OCI-LY3 (cell line): ENCODE measurements around the gene TIMM44.

Source experiments
- H2AFZ ChIP-seq: fragments of 200-600, 300-600 bp; shearing (Covaris generic); 2 replicates; pipeline ENCODE4 v1.6.0; 2014; ENCODE audit warnings: antibody characterized with exemption, low read depth, low read length
- H3K27ac ChIP-seq: fragments of 200-600, 300-600 bp; sonication (generic); 2 replicates; pipeline ENCODE4 v1.5.1; 2014; ENCODE audit warnings: mild to moderate bottlenecking, low read length, moderate library complexity, mixed read lengths
- H3K27me3 ChIP-seq: fragments of 200-600, 300-600 bp; sonication (generic); 2 replicates; pipeline ENCODE4 v1.6.1; 2014; ENCODE audit warnings: low read depth, low read length, mixed read lengths
- H3K36me3 ChIP-seq: fragments of 200-600, 300-600 bp; sonication (generic); replicated peaks from 2 replicates; pipeline ENCODE3; 2014; ENCODE audit warnings: low read depth, low read length, mixed read lengths
- H3K4me1 ChIP-seq: fragments of 300-600, 200-600 bp; sonication (generic); 2 replicates; pipeline ENCODE4 v1.6.1; 2014; ENCODE audit warnings: low read length, mixed read lengths
- H3K4me2 ChIP-seq: fragments of 200-600, 300-600 bp; sonication (generic); 2 replicates; pipeline ENCODE4 v1.6.1; 2014; ENCODE audit warnings: low read length, mixed read lengths
- H3K4me3 ChIP-seq: fragments of 300-600, 200-600 bp; sonication (generic); 2 replicates; pipeline ENCODE4 v1.5.1; 2014; ENCODE audit warnings: antibody characterized with exemption, mild to moderate bottlenecking, low read length, moderate library complexity
- H3K79me2 ChIP-seq: fragments of 300-600, 200-600 bp; shearing (Covaris generic); 2 replicates; pipeline ENCODE4 v1.6.1; 2014; ENCODE audit warnings: mild to moderate bottlenecking, low read length, mixed read lengths
- H3K9ac ChIP-seq: fragments of 300-600, 200-600 bp; shearing (Covaris generic); 2 replicates; pipeline ENCODE4 v1.6.0; 2014; ENCODE audit warnings: mild to moderate bottlenecking, low read length, moderate library complexity
- H3K9me3 ChIP-seq: fragments of 200-600, 300-600 bp; shearing (Covaris generic); 2 replicates; pipeline ENCODE4 v1.6.1; 2014; ENCODE audit warnings: low read length, mixed read lengths; ENCODE audit not compliant: insufficient read depth
- H4K20me1 ChIP-seq: fragments of 200-600, 300-600 bp; sonication (generic); 2 replicates; pipeline ENCODE4 v1.6.1; 2016; ENCODE audit warnings: low read length, mixed read lengths; ENCODE audit not compliant: insufficient read depth
- EZH2phosphoT487 ChIP-seq: fragments of 200-600 bp; shearing (Covaris generic); IDR thresholded peaks from 2 replicates; pipeline ENCODE4 v1.6.1; 2018; ENCODE audit warnings: antibody characterized with exemption, mixed run types, low read depth
- TF ChIP-seq, protein P1 (sequence below): fragments of 200-600, 300-600 bp; sonication (generic); IDR thresholded peaks from 2 replicates; pipeline ENCODE4 v1.5.1; 2014; ENCODE audit warnings: antibody characterized with exemption, low read length, low read depth

The TIMM44 gene

DNA sequence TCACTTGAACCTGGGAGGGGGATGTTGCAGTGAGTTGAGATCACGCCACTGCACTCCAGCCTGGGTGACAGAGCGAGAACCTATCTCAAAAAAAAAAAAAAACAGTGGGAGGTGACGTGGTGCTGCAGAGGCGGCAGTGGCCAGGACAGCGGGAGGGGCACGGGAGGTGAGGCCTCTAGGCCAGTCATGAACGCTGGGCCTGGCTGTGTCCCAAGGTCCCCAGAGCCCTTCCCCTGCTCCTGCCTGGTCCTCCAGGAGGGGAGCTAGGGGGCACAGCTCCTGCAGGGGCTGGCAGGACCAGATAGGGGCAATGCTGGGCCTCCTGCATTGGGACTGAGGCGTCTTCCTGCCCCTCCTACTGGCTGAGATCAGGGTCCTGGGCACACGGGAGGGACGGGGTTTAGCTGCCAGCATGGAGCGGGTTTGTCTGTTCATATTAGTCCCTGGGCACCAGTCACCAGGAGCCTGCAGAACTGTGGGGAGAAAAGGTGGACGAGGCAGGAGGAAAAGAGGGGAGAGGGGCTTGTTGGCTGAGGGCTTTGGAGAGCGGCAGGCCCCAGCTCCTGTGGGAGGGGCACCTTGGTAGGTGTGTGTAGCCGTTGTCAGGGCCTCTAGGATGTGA is 35.3 kb downstream of the TIMM44 start:
- H3K79me2 ChIP-seq, result peaks cover 45% of the 10 kb centered on the region
- H2AFZ ChIP-seq, result no peak overlapping the region
- no peak overlapping the region for H3K9ac ChIP-seq
- peaks cover 35% of the 10 kb centered on the region for H4K20me1 ChIP-seq
- H3K9me3 ChIP-seq, result no peaks in the 10 kb centered on the region
- H3K27ac ChIP-seq, result no peak overlapping the region
- H3K36me3 ChIP-seq, result peaks cover 27% of the 10 kb centered on the region
- H3K27me3 ChIP-seq, result no peaks in the 10 kb centered on the region
- peaks cover 9% of the 10 kb centered on the region for H3K4me1 ChIP-seq
- no peak overlapping the region for H3K4me2 ChIP-seq
- no peak for TF ChIP-seq EZH2phosphoT487
- TF ChIP-seq, protein P1, sequence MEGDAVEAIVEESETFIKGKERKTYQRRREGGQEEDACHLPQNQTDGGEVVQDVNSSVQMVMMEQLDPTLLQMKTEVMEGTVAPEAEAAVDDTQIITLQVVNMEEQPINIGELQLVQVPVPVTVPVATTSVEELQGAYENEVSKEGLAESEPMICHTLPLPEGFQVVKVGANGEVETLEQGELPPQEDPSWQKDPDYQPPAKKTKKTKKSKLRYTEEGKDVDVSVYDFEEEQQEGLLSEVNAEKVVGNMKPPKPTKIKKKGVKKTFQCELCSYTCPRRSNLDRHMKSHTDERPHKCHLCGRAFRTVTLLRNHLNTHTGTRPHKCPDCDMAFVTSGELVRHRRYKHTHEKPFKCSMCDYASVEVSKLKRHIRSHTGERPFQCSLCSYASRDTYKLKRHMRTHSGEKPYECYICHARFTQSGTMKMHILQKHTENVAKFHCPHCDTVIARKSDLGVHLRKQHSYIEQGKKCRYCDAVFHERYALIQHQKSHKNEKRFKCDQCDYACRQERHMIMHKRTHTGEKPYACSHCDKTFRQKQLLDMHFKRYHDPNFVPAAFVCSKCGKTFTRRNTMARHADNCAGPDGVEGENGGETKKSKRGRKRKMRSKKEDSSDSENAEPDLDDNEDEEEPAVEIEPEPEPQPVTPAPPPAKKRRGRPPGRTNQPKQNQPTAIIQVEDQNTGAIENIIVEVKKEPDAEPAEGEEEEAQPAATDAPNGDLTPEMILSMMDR, result no peak
- no peak overlapping the region for H3K4me3 ChIP-seq

DNA sequence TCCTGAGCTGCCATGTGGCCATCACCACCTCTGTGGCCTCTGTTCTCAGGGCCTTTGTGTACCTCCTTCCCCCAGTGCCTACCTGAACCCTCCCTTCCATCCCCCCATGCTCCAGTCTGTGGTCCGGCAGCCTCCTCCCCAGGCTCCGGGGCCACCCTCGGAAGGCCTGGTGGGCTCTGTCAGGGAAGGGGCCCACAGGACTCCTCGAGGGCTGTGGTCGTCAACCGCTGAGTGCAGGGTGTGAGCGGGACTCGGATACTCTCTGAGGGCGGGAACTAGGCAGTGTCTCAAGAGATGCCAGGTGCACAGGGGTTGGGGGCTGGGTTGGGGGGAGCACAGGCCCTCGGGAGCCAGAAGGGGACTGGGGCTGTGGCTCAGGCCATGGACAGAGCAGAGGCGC is 35.9 kb downstream of the TIMM44 start:
- Histone ChIP-seq H3K27me3 (no peaks in the 10 kb centered on the region), H3K4me1 (peaks cover 14% of the 10 kb centered on the region)

DNA sequence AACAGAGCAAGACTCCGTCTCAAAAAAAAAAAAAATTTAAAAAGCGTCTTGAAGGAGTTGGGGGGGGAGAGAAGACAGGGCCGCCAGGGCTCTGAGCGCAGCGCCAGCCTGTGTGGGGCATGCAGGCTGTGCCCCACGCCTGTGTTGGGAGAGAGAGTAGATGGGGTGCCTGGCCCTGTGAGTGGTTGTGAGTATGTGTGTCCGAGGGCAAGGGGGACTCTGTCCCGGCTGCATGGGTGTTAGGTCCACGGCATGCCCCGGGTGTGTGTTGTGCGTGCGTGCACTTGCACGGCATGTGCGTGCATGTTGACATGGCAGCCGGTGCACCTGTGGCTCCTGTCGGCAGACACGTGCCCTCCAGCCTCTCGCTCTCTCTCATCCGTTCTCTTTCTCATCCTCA is 36.3 kb downstream of the TIMM44 start:
- H3K4me1 ChIP-seq, result peaks cover 16% of the 10 kb centered on the region
- no peak for TF ChIP-seq EZH2phosphoT487
- TF ChIP-seq, protein P1, result no peak
- H3K9ac ChIP-seq, result no peak overlapping the region
- H4K20me1 ChIP-seq, result peaks cover 35% of the 10 kb centered on the region
- no peak overlapping the region for H3K4me2 ChIP-seq
- H3K27me3 ChIP-seq, result no peaks in the 10 kb centered on the region
- no peak overlapping the region for H3K27ac ChIP-seq
- H3K79me2 ChIP-seq, result peaks cover 54% of the 10 kb centered on the region
- H3K36me3 ChIP-seq, result peaks cover 21% of the 10 kb centered on the region
- no peak overlapping the region for H2AFZ ChIP-seq
- no peak overlapping the region for H3K4me3 ChIP-seq
- H3K9me3 ChIP-seq, result no peaks in the 10 kb centered on the region

More for the DNA sequence above, 35.9 kb downstream of the TIMM44 start:
- Histone ChIP-seq H3K79me2 (peaks cover 52% of the 10 kb centered on the region), H3K27ac (no peak overlapping the region), H3K9me3 (no peaks in the 10 kb centered on the region), H3K4me2 (no peak overlapping the region), H3K36me3 (peaks cover 21% of the 10 kb centered on the region), H3K9ac (no peak overlapping the region), H2AFZ (no peak overlapping the region), H3K4me3 (no peak overlapping the region), H4K20me1 (peaks cover 35% of the 10 kb centered on the region)
- TF ChIP-seq, protein P1, result no peak
- no peak for TF ChIP-seq EZH2phosphoT487

DNA sequence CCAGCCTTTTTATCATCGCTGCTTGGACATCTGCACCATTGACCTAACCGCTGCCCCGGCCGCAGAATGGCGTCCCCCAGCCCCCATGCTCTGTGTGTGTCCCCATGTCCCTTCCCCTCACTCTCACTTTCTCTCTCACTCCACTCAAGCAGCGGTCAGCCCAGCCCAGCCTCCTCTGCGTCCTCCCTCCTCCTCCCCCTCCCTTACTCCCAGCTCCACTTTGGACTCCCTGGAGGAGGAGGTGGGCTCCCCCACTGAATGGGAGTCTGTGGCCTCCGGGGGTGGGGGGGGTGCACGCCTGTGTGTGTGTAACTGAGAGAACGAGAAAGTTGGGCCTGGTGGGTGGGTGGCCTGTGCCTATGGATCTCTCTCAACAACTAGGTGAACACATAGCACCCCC is 37.6 kb downstream of the TIMM44 start:
- H3K4me2 ChIP-seq, result no peak overlapping the region
- no peaks in the 10 kb centered on the region for H3K27me3 ChIP-seq
- no peaks in the 10 kb centered on the region for H3K9me3 ChIP-seq
- peaks cover 16% of the 10 kb centered on the region for H3K4me1 ChIP-seq
- H4K20me1 ChIP-seq, result peaks cover 35% of the 10 kb centered on the region
- H3K36me3 ChIP-seq, result peaks cover 11% of the 10 kb centered on the region
- no peak overlapping the region for H3K27ac ChIP-seq
- no peak overlapping the region for H3K9ac ChIP-seq
- H3K79me2 ChIP-seq, result peaks cover 54% of the 10 kb centered on the region
- H3K4me3 ChIP-seq, result no peak overlapping the region
- TF ChIP-seq, protein P1, result no peak
- no peak for TF ChIP-seq EZH2phosphoT487
- no peak overlapping the region for H2AFZ ChIP-seq
